ENCODE results near the gene TNFSF8.

DNA sequence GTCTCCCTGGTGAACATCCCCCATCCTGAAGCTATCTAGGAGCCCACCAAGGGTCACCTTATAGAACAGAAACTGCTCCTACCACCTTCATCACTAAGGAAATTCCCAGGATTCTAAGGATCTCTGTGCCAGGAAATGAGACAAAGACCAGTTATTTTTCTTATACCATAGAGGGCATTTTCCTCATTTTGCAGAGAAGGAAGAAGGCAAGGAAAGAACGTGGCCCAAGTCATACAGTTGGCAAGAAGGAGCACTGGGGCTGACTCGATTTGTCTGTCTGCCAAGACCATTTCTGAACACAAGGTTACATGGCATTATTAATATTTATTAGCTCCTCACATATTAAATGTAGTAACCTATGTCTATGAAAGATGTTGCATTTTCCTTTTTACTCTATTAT, 74.9 kb downstream of the TNFSF8 start:
- TF ChIP-seq, protein P1, sequence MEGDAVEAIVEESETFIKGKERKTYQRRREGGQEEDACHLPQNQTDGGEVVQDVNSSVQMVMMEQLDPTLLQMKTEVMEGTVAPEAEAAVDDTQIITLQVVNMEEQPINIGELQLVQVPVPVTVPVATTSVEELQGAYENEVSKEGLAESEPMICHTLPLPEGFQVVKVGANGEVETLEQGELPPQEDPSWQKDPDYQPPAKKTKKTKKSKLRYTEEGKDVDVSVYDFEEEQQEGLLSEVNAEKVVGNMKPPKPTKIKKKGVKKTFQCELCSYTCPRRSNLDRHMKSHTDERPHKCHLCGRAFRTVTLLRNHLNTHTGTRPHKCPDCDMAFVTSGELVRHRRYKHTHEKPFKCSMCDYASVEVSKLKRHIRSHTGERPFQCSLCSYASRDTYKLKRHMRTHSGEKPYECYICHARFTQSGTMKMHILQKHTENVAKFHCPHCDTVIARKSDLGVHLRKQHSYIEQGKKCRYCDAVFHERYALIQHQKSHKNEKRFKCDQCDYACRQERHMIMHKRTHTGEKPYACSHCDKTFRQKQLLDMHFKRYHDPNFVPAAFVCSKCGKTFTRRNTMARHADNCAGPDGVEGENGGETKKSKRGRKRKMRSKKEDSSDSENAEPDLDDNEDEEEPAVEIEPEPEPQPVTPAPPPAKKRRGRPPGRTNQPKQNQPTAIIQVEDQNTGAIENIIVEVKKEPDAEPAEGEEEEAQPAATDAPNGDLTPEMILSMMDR (IDR thresholded peaks at IDR 0.05; ENCODE audit: extremely low read depth in 1 of 2, insufficient read depth in 1 of 2, low read depth in 1 of 2, low read length in 2 of 2), result no peak
- TF ChIP-seq EZH2 (IDR thresholded peaks at IDR 0.05; ENCODE audit: borderline replicate concordance, low read depth, low read length, severe bottlenecking), result no peak
- no peak for TF ChIP-seq POLR2A (IDR thresholded peaks at IDR 0.05; ENCODE audit: low read depth, low read length)
- no peak for TF ChIP-seq POLR2AphosphoS5 (IDR thresholded peaks at IDR 0.05; ENCODE audit: insufficient read depth, low read depth, low read length)
